HT-29 (cell line): ENCODE data around the gene TGM3. TPM values are rescaled to one million over a fixed set of nuclear protein-coding genes. Genes with fewer than 3 reads are reported as not detected.

Source experiments
- DNase-seq: peaks from one replicate; pipeline ENCODE4 v3.0.0-alpha.2; 2015; ENCODE audit warnings: low spot score
- total RNA-seq: library from RNA; depleted of rRNA; stranded (reverse); fragments of >200 nt; shearing (Covaris generic); gene quantifications from 2 replicates; pipeline ENCODE4 v1.2.3, GENCODE V29; 2014

Gene TGM3
- total RNA-seq, 1 experiment from 2014 or later, result not detected

DNA sequence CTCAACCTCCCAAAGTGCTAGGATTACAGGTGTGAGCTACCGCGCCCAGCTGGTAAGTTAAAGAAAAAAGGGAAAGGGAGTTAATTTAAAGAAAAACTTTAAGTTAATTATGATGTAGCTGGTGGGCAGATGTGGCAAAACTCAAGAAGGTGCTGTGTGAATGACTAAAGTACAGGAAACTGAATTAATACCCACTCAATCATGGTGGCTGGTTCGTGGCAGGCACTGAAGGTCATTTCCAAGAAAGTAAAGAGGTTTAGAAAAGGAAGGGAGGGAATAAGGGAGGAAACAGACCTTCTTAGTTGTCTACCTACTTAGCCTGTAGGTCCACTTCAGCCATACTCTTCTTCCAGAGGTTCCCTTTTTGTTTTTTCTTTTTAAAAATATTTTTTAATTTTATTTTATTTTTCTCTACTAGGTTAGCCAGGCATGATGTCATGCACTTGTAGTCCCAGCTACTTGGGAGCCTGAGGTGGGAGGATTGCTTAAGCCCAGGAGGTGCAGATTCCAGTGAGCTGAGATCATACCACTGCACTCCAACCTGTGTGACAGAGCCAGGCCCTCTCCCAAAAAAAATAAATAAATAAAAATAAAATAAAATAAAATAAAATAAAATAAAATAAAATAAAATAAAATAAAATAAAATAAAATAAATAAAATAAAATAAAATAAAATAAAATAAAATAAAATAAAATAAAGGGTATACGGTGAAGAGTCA is 11.9 kb upstream of the TGM3 start:
- DNase-seq, result no peak

DNA sequence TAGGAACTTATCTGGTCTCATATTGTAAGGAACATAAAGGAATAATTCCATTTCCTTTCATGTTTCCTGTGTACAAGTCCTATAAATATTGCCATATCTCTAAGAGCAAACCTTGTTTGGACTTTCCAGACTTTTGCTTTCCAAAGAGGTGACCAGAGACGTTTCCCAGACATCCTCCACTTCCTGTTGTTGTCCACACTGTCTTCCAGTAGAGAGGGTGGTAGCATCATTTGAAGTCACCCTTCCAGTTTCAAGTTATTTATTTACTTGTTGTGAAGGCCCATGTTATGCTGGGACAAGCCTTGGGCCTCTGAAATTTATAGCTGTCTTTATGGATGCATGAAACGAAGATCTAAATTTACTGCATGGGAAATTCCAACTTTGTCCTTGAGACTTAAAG is 10.6 kb upstream of the TGM3 start:
- no peak for DNase-seq

DNA sequence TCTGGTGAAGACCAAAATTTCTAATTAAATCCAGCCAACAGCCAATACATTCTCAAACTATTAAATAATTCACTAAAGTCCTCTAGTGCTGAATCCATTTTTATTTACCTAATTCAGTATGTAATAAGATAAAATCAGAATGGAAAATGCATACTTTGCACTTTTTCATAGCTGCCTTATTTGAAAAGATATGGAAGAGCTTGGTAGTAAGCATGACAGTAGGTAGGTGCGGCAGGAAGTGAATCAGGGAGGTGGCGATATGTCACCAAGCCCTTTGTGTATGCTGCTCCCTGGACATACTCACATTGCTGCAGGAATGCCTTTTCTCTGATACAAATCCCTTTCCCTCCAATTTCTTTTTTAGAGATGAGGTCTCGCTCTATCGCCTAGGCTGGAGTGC is 10.2 kb upstream of the TGM3 start:
- no peak for DNase-seq

DNA sequence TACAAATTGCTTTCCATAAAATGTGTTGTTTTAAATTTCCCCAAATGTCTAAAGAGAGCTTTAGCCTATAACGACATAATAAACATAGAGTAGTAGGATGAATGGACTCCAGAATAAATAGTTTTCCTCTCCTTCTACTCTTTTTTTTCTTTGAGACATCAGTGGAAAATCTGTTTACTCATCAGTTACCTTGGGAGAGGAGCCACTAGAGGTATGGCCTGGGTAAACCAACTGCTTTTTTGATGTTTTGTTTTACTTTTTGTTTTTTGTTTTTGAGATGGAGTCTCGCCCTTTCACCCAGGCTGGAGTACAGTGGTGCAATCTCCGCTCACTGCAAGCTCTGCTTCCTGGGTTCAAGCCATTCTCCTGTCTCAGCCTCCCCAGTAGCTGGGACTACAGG is 8.3 kb upstream of the TGM3 start:
- DNase-seq, result no peak

DNA sequence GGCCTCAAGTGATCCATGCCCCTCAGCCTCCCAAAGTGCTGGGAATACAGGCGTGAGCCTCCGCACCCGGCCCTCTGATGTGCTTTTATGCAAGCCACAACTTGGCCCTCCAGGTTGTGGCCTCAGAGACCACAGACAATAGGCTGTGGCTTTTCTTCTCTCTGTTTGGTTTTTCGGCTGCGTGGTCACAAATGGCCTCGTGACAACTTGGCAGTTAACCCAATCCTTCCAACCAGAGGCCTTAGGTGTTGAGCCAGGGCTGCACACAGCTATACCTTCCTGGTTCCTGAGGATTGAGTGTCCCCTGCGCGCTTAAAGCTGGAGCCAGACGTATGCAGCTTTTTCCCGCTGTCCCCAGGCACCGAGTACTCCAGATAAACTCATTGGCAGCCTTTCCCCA is 6.3 kb upstream of the TGM3 start:
- no peak for DNase-seq

DNA sequence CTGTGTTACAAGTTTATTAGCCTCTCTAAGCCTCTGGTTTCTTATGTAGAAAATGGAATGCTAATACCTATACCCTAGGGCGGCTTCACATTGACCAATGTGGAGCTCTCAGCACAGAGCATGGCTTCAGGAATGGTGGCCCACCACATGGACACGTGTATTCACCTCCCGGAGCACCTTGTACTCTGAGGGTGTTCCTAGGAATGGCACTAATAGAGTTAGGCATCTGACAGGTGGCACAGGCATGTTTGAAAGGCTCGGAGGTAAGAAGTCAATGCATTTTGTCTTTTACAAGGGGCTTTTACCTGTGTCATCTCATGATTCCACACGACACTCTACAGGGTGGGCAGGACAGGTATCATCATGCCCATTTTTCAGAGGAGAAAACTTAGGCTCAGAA is 5.3 kb upstream of the TGM3 start:
- DNase-seq, result no peak

DNA sequence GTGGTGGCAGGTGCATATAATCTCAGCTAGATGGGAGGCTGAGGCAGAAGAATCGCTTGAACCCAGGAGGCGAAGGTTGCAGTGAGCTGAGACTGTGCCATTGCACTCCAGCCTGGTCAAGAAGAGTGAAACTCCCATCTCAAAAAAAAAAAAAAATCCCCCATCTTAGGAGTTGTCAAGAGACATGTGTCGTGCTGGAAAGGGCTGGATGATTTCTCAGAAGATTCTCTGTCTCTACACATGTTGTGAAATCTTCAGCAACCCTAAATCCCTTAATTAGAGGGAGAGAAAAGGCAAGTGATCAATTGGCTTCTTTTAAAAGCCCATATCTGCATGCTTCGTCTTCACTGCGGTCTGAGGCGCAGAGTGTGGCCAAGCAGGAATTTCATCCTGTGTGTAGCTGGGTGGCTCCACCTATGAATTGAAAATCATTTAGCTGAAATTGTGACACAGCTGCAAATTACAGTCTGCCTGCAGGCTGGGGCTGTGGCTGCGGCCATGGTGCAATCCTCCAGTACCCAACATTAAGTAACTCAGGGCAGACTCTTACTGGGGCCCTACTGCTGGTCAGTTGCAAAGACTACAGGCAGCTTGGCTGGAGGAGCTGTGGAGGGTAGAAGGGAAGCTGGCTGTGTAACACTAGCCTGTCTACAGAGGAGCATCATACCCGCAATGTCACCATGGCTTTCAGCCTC is 3.2 kb upstream of the TGM3 start:
- DNase-seq, result no peak

DNA sequence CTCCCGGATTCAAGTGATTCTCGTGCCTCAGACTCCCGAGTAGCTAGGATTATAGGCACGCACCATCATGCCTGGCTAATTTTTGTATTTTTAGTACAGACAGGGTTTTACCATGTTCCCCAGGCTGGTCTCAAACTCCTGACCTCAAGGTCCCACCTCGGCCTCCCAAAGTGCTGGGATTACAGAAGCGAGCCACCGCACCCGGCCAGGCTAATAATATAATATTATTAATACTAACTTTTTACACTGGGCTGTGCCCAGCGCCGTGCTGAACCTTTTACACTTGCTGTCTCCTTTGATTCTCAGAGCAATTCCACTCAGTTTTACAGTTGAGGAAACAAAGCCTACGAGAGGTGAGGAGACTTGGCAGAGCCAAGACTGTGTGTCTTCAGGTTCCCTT is 2.3 kb upstream of the TGM3 start:
- DNase-seq, result no peak

DNA sequence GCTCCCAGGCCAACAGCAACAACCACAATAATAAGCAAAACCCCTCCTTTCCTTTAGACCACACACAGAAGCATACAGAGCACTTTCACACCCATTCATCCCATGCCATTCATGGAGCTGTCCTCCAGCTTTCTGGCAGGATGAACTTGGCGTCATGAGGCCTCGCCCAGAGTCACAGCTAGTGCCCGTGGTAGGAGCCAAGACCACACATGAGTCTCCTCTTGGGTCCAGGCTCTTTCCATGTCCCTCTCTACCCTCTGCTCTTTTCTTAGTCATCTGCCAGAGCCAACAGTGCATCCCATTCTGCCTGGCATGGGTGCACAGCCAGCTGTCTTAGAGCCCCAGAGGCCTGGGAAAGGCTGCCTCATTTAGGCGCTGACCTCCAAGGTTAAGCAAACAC is 1.8 kb upstream of the TGM3 start:
- no peak for DNase-seq

DNA sequence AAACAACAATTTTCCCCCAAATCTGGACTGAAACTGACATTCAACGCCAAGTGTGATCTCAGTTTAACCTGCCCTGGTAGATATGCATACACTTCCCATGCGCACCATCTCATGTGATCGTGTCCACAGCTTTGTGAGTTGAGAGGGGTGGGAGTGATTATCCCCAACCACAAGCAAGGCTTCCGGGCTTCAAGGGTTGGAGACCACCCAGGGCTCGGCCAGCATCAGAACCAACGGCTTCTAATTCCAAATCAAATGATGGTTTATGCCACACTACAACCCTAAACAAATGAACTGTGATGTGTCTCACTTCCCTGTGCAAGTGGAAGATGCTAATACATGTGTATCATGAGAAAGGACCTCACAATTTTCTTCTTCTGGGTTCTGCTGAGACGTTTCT is 515 bp upstream of the TGM3 start:
- no peak for DNase-seq

DNA sequence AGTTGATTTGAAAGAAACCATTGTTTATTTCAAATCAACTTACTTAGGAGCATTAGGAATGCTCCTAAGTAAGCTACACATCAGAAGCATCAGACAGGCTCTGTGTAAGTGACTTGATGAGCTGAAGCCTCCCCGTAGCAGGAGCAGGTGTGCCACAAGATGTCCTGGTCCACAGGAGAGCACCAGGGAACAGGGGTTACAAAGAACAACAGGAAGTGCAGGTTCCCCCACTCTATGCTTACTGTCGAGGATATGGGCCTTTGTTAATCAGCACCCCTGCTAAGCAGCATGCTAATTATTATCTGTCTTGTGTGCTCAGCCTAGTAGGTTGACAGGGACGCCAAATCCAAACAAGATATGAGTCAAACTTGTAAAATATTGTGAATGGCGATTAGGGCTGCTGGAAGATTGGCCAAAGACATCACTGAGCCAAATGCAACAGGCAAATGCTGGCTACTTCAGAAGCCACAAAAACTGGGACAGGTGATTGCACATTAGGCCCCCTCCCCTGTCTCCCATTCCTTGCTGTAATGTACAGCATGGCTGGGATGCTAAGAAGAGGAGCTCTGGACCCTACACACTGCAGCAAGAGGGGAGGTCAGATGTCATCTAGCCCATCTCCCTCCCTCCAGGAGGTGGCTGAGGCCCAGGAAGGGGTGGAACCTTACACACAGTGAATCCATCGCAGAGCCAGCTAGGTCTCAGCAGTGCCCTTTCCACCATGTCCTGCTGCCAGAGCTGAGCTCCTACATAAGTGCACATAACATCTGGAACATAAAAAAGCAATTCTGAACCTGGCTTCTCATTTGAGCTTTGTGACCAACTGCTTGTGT is 939 bp downstream of the TGM3 start:
- DNase-seq, result no peak

DNA sequence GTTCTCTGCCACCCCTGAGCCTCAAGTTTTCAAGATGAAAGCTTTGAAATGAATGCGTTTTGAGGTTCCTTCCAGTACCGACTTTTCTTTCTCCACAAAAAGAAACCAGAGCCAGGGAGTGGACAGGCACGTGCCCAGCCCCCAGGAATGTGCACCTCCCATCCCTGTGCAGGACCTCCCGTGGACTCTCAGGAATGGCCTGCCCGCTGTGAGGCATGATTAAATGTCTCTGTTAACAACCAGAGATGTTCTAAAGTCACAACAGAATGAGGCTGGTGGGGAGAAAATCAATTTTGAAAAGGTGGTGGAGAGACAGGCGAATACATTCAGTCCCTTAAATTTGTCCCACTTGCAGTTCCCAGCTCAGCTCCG is 1.5 kb downstream of the TGM3 start:
- no peak for DNase-seq

DNA sequence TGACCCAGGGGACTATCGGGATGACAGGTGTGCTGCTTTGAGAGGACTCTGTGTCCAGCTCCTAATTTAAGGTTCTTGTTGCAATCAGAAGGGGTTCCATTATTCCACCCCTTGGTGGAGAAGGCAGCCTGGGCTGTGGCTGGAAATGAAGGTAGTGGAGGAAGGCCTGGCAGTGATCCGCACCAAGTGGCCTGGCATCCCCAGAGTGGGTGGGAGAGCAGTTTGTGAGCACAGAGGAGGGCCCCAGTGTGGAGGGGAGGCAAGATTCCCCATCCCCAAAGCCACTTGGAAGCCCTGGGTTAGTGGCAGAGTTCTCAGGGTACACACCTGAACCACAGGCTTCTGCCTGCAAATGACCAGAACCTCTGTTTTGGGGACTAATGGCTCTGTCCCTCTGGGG is 2.3 kb downstream of the TGM3 start:
- DNase-seq, result no peak

DNA sequence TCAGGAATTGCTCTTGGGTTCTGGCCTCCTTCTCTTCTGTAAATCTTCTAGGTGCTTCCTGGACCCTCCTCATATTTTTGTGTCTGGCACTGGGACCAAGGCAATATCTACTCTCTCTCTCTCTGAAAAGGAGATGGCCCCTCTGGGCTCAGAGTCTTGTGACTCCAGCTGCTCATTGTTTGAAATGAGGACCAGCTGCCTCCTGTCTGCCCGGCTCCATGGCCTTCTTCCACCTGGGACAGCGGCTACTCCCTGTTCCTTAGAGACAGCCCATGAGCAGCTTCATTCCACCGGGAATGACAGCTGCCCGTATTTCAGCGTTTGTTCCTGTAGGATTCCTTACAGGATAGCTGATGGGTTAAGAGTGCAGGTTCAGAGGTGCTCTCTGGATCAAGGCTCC is 2.9 kb downstream of the TGM3 start:
- DNase-seq, result no peak

DNA sequence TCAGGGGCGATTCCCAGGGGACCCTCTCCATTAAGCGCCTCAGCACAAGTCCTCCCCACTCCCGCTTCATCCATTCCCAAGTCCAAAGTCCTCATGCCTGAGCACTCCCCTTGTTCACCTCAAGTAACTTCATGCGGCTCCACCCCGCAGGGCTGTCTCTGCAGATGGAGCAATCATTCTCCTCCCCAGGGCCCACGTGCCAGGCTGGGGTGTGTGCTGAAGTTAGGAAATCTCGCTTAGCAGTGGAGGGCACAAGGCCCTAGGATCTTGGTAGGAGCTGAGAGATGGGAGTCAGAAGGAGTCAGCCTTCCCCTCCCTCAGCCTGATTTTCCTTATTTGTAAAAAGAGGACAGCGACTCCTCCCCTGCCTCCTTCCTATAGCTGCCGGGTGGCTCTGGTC is 3.5 kb downstream of the TGM3 start:
- DNase-seq, result no peak

DNA sequence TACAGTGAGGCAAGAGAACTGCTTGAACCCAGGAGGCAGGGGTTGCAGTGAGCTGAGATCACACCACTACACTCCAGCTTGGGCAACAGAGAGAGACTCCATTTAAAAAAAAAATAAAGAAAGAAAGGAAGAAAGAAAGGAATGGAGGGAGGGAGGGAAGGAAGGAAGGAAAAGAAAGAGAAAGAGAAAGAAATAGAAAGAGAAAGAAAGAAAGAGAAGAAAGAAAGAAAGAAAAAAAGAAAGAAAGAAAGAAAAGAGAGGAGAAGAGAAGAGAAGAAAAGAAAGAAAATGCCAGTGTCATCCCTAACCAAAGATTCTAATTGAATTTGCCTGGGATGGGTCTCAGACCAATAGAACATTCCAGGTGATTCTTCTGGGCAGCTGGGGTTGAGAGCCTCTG is 4.2 kb downstream of the TGM3 start:
- DNase-seq, result no peak

DNA sequence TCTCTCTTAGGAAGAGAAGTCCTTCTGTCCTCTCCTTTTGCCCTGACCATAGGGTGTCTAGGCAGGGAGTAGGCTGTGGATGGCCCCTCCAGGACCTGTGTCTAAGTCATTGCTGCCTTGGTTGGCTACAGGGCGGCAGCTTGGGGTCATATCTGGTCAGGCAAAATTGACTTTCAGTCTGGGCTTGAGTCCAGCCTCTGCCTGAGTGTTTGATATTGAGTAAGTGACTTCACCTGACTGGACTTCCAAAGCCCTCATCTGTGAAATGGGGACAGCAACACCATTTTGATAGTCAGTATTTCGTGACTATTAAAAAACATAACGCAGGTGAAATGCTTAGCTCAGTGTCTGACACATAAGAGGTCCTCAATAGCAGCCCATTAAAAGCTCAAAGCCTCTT is 4.6 kb downstream of the TGM3 start:
- DNase-seq, result no peak

DNA sequence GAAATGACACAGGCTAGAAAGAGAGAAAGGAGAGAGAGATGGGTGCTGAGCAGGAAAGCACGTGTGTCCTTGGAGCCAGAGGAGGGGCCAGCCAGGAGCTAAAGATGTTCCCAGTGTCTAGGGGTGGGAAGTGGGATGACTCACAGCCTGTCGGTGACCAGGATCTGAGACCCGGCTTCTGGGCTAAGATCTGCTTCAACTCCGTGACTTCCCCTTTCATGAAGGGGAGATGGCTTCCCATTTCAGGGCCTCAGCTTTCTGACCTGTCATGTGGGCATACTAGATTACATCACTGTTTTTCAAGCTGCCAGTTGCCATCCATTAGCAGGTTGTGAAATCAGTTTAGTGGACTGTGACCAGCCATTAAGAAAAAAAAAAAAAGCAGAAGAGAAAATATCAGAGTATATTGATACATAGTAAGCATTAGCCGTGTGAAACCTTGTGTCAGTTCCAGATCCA is 5.4 kb downstream of the TGM3 start:
- no peak for DNase-seq

DNA sequence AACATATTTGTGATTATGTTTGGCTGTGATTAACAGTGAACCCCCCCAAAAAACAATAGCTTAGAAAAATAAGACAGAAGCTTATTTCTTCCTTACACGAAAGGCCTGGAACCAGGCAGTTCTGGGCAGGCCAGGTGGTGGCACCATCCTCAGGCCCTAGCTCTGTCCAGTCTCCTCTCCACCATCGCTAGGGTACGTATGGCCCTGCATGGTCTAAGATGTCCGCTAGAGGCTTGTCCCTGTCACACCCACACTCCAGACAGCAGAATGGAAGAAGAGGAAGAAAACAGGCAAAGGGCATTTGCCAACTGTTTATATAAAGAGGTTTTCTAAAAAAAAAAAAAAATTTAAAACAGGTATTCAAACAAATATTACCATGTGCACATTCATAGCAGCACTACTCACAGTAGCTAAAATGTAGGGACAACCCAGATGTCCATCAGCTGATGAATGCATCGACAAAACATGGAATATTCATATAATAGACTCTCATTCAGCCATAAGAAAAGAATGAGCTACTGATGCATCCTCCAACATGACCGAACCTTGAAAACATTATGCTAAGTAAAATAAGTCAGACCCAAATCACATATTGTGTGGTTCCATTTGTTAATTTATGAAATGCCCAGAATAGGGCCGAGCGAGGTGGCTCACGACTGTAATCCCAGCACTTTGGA is 6.7 kb downstream of the TGM3 start:
- no peak for DNase-seq

DNA sequence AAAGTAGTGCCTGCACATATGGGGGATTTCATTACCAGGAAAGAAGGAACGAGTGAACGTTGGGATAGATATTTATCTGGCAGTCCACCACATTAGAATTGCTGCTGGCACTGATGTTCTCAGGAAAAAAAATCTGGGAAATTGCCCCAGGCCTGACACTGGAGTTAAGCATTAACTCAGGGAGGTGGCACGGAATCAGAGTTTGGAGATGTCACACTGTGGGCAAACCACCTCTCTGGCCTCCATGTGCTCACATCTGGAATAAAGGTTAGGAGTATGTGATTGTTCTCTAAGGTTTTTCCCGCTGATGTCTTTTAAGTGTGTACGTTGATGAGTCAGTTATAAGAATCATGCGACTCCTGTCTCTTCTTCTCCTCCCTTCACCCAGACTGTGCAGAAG is 7.9 kb downstream of the TGM3 start:
- no peak for DNase-seq

DNA sequence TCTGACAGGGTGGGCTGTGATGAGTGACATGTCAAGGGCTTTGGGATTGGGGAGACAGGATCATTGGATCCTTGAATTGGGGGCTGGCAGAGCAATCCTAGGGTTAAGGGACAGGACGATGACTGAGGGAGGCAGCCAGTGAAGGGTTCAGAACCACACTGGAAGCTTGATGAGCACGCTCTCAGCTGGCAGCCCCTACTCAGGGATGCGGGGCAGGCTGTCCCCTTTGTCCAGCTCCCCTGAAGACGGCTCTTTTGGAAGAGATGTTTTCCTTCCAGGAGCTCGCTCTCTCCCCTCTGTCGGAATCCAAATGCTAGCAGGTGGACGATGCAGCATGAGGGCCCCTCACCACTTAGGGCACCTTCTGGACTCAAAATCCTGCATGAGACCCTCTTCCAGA is 8.4 kb downstream of the TGM3 start:
- no peak for DNase-seq

DNA sequence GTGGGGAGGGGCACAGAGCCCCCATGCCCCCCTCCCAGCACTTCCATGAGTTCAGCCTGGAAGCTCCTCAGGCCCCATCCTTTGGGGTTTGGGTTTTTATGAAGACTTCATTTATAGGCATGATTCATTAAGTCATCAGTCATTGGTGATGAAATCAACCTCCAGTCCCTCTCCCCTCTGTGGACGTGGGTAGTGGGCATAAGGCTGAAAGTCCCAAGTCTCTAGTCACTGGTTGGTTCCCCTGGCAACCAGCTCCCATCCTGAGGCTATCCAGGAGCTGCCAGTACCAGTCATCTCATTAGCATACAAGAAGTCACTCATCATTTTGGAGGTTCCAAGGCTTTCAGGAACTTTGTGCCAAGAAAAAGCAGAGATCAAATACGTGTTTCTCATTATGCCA is 9.2 kb downstream of the TGM3 start:
- no peak for DNase-seq
